HCT116 (cell line): ENCODE measurements around the gene TAL2.

Experiments used
- CEBPB ChIP-seq: IDR thresholded peaks from 2 replicates; pipeline ENCODE4 v1.6.1; 2012; ENCODE audit warnings: low read depth
- EZH2 ChIP-seq: fragments of 200-600 bp; sonication (generic); IDR thresholded peaks from 2 replicates; pipeline ENCODE4 v1.6.1; 2017; ENCODE audit warnings: antibody characterized with exemption, mixed run types
- EZH2phosphoT487 ChIP-seq: fragments of 200-600 bp; IDR thresholded peaks from 2 replicates; pipeline ENCODE4 v1.6.1; 2018; ENCODE audit warnings: antibody characterized with exemption, borderline replicate concordance
- MAX ChIP-seq: IDR thresholded peaks from 2 replicates; pipeline ENCODE4 v1.6.1; 2012
- POLR2A ChIP-seq: IDR thresholded peaks from 2 replicates; pipeline ENCODE4 v1.7.0; 2011; ENCODE audit warnings: borderline replicate concordance; ENCODE audit not compliant: insufficient read depth, insufficient read length; ENCODE audit errors: extremely low read depth
- POLR2AphosphoS5 ChIP-seq: IDR thresholded peaks from 2 replicates; pipeline ENCODE4 v1.6.1; 2011; ENCODE audit warnings: mild to moderate bottlenecking, low read depth, low read length, moderate library complexity
- RAD21 ChIP-seq: IDR thresholded peaks from 2 replicates; pipeline ENCODE4 v1.6.1; 2012; ENCODE audit warnings: low read depth, mild to moderate bottlenecking
- SRF ChIP-seq: IDR thresholded peaks from 2 replicates; pipeline ENCODE4 v1.6.1; 2012; ENCODE audit warnings: low read depth
- ZBTB33 ChIP-seq: IDR thresholded peaks from 2 replicates; pipeline ENCODE4 v1.6.1; 2011; ENCODE audit warnings: mild to moderate bottlenecking, low read length, moderate library complexity; ENCODE audit not compliant: insufficient replicate concordance; ENCODE audit errors: extremely low read depth
- ZNF274 ChIP-seq: fragments of 200-500 bp; sonication (Bioruptor generic); IDR thresholded peaks from 2 replicates; pipeline ENCODE4 v1.6.1; 2014; ENCODE audit warnings: mild to moderate bottlenecking, low read depth, low read length, inconsistent platforms
- TF ChIP-seq, protein P1 (sequence below), 3 experiments: fragments of 200-600 bp in 1 of 3; sonication (generic) in 1 of 3; IDR thresholded peaks in 2 of 3; conservative IDR thresholded peaks in 1 of 3; 2 replicates each; pipeline ENCODE4 v1.5.1; 2012 to 2017; ENCODE audit warnings: low read depth in 2 of 3, low read length in 2 of 3, antibody characterized with exemption in 1 of 3, borderline replicate concordance in 1 of 3, control low read depth in 1 of 3, mild to moderate bottlenecking in 1 of 3, mixed read lengths in 1 of 3, mixed run types in 1 of 3, moderate library complexity in 1 of 3; ENCODE audit not compliant: insufficient read depth in 1 of 3

DNA sequence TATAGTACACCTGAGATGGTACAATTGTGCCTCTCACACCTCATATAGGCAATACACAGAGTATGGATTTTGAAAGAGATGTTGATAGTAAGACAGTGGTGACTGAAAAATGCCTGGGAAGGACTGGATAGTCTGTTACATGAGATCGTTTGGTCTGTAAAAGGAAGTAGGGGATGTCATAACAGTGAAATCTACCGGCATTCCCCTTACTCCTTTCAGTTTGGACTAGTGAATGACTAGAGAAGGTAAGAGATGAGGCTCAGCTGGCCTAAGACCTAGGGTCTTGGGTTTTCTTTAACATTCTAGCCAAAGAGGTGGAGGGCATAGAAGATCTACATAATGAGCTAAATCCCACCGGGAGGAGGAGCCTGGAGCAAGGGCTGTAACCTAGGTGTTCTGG, 8.1 kb downstream of the TAL2 start:
- TF ChIP-seq ZNF274 (no peak), CEBPB (no peak), MAX (no peak), EZH2 (no peak), POLR2A (no peak), SRF (no peak), RAD21 (no peak), POLR2AphosphoS5 (no peak), ZBTB33 (no peak), EZH2phosphoT487 (no peak)
- TF ChIP-seq, protein P1, sequence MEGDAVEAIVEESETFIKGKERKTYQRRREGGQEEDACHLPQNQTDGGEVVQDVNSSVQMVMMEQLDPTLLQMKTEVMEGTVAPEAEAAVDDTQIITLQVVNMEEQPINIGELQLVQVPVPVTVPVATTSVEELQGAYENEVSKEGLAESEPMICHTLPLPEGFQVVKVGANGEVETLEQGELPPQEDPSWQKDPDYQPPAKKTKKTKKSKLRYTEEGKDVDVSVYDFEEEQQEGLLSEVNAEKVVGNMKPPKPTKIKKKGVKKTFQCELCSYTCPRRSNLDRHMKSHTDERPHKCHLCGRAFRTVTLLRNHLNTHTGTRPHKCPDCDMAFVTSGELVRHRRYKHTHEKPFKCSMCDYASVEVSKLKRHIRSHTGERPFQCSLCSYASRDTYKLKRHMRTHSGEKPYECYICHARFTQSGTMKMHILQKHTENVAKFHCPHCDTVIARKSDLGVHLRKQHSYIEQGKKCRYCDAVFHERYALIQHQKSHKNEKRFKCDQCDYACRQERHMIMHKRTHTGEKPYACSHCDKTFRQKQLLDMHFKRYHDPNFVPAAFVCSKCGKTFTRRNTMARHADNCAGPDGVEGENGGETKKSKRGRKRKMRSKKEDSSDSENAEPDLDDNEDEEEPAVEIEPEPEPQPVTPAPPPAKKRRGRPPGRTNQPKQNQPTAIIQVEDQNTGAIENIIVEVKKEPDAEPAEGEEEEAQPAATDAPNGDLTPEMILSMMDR (IDR thresholded peaks at IDR 0.05 in 2 of 3, conservative IDR thresholded peaks at IDR 0.05 in 1 of 3; ENCODE audit: borderline replicate concordance in 1 of 3, insufficient read depth in 1 of 3, low read depth in 2 of 3, low read length in 2 of 3) = no peak
